ENCODE measurements around the gene TMEM82.

The TMEM82 gene

GRCh38 chr1:15722411-15722810, 19.9 kb upstream of the TMEM82 start:
- no peak for DNase-seq

- no peak for DNase-seq
These were observed 19.3 kb upstream of the TMEM82 start for GRCh38 chr1:15722836-15723532.

- no peak for DNase-seq
These were observed 18.6 kb upstream of the TMEM82 start for GRCh38 chr1:15723631-15724246.

- no peak for DNase-seq
These were observed 17.1 kb upstream of the TMEM82 start for GRCh38 chr1:15724949-15725880.

- DNase-seq: no peak
These were observed 15.8 kb upstream of the TMEM82 start for GRCh38 chr1:15726508-15726907.

GRCh38 chr1:15727021-15727420, 15.3 kb upstream of the TMEM82 start:
- DNase-seq: no peak

- no peak for DNase-seq
These were observed 14.9 kb upstream of the TMEM82 start for GRCh38 chr1:15727424-15727823.

- DNase-seq: no peak
These were observed 14.3 kb upstream of the TMEM82 start for GRCh38 chr1:15727866-15728534.

- no peak for DNase-seq
These were observed 13.2 kb upstream of the TMEM82 start for GRCh38 chr1:15728937-15729657.

- no peak for DNase-seq
These were observed 11.9 kb upstream of the TMEM82 start for GRCh38 chr1:15730423-15730822.

- no peak for DNase-seq
These were observed 11.4 kb upstream of the TMEM82 start for GRCh38 chr1:15730936-15731335.

- DNase-seq: no peak
These were observed 10.3 kb upstream of the TMEM82 start for GRCh38 chr1:15731735-15732685.

GRCh38 chr1:15732686-15733081, 9.6 kb upstream of the TMEM82 start:
- DNase-seq: no peak

GRCh38 chr1:15733218-15733725, 9.0 kb upstream of the TMEM82 start:
- no peak for DNase-seq

- DNase-seq: no peak
These were observed 8.5 kb upstream of the TMEM82 start for GRCh38 chr1:15733726-15734226.

- no peak for DNase-seq
These were observed 8.0 kb upstream of the TMEM82 start for GRCh38 chr1:15734296-15734695.

- DNase-seq: no peak
These were observed 7.4 kb upstream of the TMEM82 start for GRCh38 chr1:15734901-15735300.

- DNase-seq: no peak
These were observed 6.8 kb upstream of the TMEM82 start for GRCh38 chr1:15735304-15736037.

- DNase-seq: no peak
These were observed 6.0 kb upstream of the TMEM82 start, which contains the start of gene SLC25A34 for GRCh38 chr1:15736038-15736891. TSS of gene SLC25A34 (plus strand) at chr1:15736258. CDS start at chr1:15736486, 228 bp downstream.

Data from CD4-positive, alpha-beta T cell treated with Interleukin-17A for 1 hour (primary cell).